Measurements from ENCODE around the gene ATOSA.

Gene ATOSA

DNA sequence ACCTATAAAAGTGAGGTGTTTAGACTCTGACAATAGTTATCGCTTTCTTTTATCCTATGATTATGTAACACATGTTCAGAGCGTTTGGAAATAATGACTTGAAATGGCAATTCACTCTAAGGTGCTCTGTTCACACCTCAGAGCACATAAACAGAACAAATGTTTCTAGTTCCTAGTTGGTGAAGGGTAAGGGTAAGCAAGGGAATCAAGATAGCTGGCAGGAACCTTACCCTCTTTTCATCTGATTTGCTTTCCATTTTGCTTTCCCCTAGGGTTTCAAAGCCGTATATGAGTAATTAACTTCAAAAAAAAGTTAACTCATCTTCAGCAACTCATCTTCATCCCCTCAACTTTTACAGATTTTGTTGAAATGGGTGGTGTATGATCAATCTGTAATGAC is 2.3 kb upstream of the ATOSA start:
- no peak for DNase-seq

DNA sequence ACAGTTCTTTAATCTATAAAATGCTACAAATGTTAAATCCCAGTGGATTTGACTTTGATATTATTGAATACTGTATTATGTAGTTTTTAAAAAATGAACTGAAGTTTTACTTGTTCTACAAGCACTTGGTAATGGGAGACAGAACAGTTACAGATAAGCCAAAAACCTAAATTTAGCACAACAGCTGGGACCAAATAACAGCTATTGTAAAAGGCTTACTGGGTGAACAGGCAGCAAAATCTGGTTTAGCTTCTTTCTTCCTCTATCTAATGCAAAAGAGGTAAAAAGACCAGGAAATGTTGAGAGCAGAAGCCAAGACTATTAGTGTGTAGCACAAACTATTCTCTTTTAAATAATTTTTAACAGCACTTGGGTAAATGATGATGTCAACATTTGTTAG is 1.6 kb upstream of the ATOSA start:
- DNase-seq = no peak

- DNase-seq = no peak
Observed at GRCh38 chr15:52680041-52680391, 828 bp upstream of the ATOSA start.

GRCh38 chr15:52678468-52679231 is 538 bp downstream of the ATOSA start:
- peak in 1 of 2 experiments; percentile 10 for DNase-seq

DNA sequence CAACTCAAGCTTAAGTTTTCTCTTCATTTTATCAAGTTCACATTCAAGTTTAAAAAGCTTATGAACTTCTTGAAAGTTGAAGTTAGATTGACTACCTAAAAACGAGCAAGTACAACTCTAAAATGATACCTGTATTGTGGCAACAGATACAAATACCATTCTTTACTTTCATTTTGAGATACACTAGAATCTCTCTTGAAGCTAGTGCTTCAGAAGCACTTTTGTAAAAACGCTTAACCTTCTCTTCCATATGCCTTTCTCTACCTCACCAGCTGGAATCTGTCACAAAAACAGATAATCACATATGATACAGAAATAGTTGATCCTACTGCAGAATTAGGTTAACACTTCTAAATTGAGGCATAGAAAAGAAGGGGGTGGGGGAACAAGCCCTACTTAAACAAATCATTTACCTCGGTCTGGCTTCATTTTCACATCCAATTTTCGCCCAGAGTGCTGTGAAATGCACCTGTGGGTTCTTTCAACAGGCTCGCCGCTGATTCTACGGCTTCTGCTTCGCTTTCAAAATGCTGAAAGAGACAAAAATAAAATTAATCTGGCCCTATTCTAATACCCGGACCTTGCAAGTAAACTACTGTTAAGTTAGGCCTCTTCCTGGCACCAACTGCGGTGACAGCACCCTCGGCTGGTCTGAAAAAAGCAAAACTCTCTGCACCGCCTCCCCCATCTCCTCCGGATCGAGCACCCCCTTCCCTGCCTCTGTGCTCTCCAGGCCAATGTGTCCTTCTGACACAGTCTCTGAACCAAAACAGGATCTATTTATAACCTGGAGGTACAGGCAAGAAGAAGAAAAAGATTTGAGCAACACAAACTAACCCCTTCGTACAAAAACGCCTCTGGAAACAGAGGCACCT is 1.4 kb downstream of the ATOSA start:
- DNase-seq = no peak

DNA sequence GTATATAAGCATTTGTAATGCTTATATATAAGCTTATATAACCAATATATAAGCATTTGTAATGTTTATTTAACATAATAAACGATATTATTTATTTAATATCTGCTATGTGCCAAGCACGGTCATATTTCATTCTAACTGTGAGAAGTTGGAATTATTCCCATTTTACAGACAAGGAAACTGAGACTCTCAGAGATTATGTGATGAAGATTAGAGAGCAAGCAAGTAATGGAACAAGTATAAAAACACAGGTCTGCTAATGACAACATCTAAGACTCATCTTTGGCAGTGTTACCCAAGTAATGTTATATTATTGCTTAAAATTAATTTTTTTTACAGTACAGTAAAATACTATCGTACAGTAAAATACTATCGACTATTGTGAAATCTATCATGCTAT is 4.4 kb downstream of the ATOSA start:
- no peak for DNase-seq

- DNase-seq = no peak
Observed at GRCh38 chr15:52673734-52674133, 5.5 kb downstream of the ATOSA start.

GRCh38 chr15:52673312-52673711 is 5.9 kb downstream of the ATOSA start:
- DNase-seq = no peak

DNA sequence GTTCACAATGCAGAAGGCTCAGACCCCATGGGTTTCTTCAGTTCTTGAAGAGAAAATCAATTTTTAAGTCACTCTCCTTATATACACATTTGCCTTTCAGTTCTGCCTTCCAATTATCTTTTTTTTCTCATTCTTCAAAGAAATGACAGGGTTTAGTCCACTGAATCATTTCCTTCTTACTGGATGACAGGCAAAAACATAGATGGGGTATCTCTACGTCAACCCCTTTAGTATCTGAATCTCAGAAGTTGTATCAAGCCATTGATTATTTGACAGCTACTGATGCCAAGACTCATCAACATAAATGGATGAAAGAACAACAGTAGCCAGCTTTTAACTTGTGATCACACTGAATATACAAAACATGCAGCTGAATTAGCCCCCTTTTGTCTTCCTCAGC is 6.5 kb downstream of the ATOSA start:
- no peak for DNase-seq

DNA sequence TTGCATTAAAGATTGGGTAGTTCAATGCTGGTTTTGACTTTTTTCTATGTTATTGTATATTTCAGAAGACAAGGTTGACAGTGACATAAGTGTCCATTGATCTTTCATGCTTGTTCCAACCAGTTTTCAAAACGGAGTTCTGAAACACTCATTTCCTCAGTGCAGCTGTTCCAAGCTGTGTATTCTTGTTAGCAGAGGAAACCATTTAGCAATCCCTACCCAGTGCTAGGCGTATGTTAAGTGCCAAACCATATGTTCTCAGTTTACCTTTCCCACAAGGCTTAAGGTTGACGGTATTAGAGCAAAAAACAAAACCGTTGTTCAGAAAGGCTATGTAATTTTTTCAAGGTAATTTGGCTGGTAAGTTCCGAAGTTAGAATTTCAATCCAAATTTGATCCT is 9.1 kb downstream of the ATOSA start:
- no peak for DNase-seq

DNA sequence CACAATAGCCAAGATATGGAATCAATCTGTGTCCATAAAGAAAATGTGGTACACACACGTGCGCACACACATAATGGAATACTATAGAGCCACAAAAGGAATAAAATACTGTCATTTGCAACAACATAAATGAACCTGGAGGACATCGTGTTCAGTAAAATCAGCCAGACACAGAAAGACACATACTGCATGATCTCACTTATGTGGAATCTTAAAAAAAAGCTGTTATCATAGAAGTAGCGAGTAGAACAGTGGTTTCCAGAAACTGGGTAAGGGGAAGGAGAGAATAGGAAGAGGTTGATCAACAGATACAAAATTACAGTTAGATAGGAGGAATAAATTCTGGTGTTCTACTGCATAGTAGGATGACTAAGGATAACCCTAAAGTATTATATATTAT is 11.1 kb downstream of the ATOSA start:
- no peak for DNase-seq

DNA sequence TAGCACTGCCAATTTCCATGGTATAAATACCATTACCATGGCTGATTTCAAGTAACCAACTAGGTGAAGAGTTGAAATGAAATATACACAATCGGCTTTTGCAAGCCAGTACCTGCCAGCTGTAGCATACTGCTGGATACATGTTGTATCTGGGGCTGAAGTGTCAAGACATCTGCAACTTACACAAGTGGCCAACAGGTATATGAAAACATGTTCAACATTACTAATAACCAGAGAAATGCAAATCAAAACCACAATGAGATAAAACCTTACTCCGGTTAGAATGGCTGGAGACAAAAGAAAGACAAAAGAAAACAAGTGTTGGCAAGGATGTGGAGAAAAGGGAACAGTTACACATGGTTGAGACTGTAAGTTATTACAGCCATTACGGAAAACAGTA is 11.6 kb downstream of the ATOSA start:
- no peak for DNase-seq

DNA sequence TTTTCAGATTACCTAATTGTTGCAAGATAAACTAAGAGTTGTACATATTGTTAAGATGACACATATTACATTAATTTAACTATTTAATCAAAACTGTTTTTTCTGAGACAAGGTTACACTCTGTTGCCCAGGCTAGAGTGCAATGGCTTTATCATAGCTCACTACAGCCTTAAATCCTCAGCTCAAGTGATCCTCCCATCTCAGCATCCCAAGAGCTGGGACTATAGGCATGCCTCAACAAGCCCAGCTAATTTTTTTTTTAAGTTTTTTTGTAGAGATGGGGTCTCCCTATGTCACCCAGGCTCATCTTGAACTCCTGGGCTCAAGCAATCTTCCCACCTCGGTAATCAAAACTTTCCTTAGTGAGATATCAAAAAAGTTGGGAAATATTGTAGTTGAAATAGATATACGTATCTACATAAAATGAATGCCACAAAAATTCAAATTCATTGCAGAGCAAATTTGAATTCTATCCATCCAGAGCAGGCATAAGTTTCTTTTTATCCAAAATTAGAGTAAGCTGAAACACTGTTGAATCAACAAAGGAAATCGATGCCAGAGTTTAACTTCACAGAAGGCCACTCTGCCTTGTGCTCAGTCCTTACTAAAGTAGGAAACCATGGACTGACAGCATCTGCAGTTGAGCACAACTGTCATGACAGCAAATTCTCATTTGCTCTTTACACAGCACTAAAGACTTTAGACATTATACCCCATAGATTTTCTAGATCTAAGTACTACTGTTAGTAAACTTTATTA is 15.5 kb downstream of the ATOSA start:
- no peak for DNase-seq

DNA sequence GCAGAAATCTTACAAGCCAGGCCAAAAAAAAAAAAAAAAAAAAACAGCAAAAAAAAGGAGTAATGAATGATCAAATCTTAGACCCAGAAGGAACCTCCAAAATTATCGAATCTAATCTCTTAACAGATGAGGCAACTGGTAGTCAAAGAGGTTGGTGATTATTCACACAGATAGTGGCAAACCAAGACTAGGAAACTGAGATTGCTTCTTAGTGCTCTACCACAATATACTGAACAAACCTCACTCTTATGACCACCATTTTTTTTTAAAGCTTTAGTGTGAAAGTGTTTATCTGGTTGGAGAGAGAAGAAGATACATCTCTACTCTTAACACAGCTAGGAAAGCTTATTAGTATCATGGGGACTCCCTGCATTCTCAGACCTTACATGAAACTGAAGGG is 17.3 kb downstream of the ATOSA start:
- DNase-seq = no peak

DNA sequence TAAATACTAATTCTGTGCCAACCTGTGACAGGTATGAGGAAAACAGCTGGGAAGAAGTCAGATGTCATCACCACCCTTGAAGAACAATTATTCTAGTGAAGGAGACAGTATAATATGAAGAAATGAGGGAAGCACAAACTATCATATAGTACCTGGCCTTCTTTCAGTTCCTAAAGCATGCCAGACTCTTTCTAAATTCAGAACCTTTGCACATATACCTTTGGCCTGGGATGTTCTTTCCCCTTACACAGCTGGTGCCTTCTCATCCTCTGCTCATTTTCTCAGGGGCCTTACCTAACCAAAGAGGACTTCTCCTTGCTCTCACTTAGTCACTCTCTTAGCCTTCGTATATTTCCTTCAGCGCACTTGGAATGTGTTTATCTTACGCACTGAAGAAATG is 19.0 kb downstream of the ATOSA start:
- no peak for DNase-seq

GRCh38 chr15:52658955-52659354 is 20.2 kb downstream of the ATOSA start:
- DNase-seq = no peak

- no peak for DNase-seq
Observed at GRCh38 chr15:52657338-52657737, 21.9 kb downstream of the ATOSA start.

DNA sequence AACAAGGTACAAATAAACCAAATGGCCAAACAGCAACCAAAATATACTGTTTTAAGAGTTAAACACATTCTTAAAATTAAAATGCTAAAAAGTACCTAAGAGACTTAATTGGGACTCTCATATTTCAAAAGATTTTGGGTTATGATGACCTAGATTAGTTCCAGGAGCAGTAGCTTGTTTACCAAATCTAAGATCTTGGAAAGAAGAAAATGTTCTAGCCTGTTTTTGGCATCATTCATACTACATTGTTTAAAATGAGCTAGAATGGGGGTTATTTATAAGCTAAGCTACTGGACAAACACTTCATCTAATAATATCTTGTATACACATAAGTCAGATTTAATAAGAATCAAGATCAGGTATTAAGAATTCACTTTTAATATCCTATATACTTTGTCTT is 22.8 kb downstream of the ATOSA start:
- DNase-seq = no peak

GRCh38 chr15:52653431-52653964 is 25.7 kb downstream of the ATOSA start:
- DNase-seq = no peak

DNA sequence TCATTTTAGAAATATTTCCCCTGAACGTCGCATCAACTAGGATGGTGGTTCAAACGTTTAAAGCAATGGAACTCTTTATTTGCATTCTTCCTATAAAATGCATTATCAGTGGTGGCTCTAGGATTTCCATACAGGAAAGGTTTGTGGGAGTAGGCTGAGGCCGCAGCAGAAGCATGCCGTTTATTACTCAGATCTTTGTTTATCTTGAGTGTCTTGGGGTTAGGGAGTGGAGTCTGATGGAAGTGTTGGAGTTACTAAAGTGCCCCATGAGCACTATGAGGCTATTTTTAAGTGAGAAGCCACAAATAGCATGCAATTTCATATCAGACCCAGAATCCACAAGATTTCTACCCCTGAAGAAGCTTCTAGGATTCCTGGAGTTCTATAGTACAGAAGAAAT is 26.2 kb downstream of the ATOSA start:
- DNase-seq = no peak

DNA sequence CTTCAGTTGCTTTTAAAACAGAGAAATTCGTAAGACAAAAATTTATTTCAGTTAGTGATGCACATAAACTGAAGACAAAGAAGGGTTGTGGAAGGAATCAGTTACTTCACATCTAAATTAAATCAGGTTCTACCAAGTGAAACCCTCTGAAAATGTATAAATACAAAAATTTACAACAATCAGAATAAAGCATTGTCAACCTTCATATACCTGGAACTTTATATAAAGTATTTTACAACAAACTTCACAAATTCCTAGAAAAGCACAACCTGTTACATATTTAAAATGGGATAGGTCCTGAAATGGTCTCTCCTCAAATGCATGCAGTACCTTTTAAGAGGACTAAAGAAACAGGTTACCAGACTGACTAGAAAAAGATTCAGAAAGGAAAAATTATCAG is 26.9 kb downstream of the ATOSA start:
- DNase-seq = no peak

GRCh38 chr15:52651868-52652267 is 27.3 kb downstream of the ATOSA start:
- DNase-seq = peak; percentile 39 to 87

DNA sequence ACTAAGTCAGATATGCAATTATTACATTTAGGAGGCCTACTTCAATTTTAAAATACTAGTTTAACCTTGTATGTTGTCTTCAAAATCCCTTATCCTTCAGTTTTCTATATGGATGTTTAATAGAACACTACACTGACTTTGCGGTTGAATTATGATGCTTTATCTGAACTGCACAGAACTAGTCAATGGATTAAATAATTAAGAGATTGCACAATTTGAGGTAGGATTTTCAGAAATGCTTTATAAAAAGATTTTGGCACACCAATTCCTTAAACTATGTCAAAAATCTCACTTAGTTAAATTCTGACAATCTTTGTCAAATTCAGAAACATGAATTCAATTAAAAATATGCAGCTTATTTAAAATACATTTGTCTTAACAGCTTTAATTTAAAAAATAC is 28.1 kb downstream of the ATOSA start:
- DNase-seq = no peak

Measured in cerebellar nuclear complex (tissue), 1 donor.